H9 (cell line): Measurements from ENCODE around the gene C10orf62. TPM values are rescaled to one million over a fixed set of nuclear protein-coding genes. Genes with fewer than 3 reads are reported as not detected.

Source experiments
- DNase-seq: peaks from one replicate; pipeline ENCODE4 v3.0.0-alpha.2; 2017
- H2AFZ ChIP-seq: one replicate; pipeline ENCODE4 v1.6.1; 2013; ENCODE audit warnings: mild to moderate bottlenecking, low read length, control low read depth, moderate library complexity
- H2AK5ac ChIP-seq: 2 replicates; pipeline ENCODE4 v1.6.1; 2013; ENCODE audit warnings: low read length, control low read depth, mixed read lengths; ENCODE audit not compliant: insufficient read length
- H2BK120ac ChIP-seq: one replicate; pipeline ENCODE4 v1.6.1; 2013; ENCODE audit warnings: low read depth, mild to moderate bottlenecking, low read length, control low read depth, inconsistent platforms; ENCODE audit not compliant: poor library complexity, severe bottlenecking
- H2BK12ac ChIP-seq: 2 replicates; pipeline ENCODE4 v1.6.1; 2013; ENCODE audit warnings: low read length, control low read depth, mixed read lengths, low read depth; ENCODE audit not compliant: insufficient read length
- H2BK15ac ChIP-seq: 2 replicates; pipeline ENCODE4 v1.6.1; 2013; ENCODE audit warnings: low read depth, low read length, control low read depth
- H2BK20ac ChIP-seq: one replicate; pipeline ENCODE4 v1.6.1; 2013; ENCODE audit warnings: low read depth, mild to moderate bottlenecking, low read length, control low read depth, inconsistent platforms; ENCODE audit not compliant: poor library complexity, severe bottlenecking
- H2BK5ac ChIP-seq: 2 replicates; pipeline ENCODE4 v1.6.1; 2013; ENCODE audit warnings: low read length, control low read depth, mixed read lengths; ENCODE audit not compliant: insufficient read length
- H3K14ac ChIP-seq: 2 replicates; pipeline ENCODE4 v1.6.1; 2013; ENCODE audit warnings: low read length, control low read depth; ENCODE audit not compliant: insufficient read depth
- H3K18ac ChIP-seq: 2 replicates; pipeline ENCODE4 v1.6.1; 2013; ENCODE audit warnings: low read depth, mild to moderate bottlenecking, mixed read lengths, low read length, control low read depth; ENCODE audit not compliant: insufficient read length
- H3K23ac ChIP-seq: 2 replicates; pipeline ENCODE4 v1.6.1; 2013; ENCODE audit warnings: low read length, control low read depth, mixed read lengths, low read depth; ENCODE audit not compliant: insufficient read length
- H3K23me2 ChIP-seq: 2 replicates; pipeline ENCODE4 v1.6.1; 2013; ENCODE audit warnings: low read depth, mild to moderate bottlenecking, mixed read lengths, low read length, control low read depth; ENCODE audit not compliant: insufficient read length, poor library complexity, severe bottlenecking
- H3K27ac ChIP-seq: 2 replicates; pipeline ENCODE4 v1.5.1; 2013; ENCODE audit warnings: low read length, control low read depth, mixed read lengths, low read depth; ENCODE audit not compliant: insufficient read length
- H3K27me3 ChIP-seq: 2 replicates; pipeline ENCODE4 v1.6.1; 2013; ENCODE audit warnings: low read length, control low read depth, inconsistent platforms; ENCODE audit not compliant: insufficient read depth
- H3K4ac ChIP-seq: 2 replicates; pipeline ENCODE4 v1.6.1; 2013; ENCODE audit warnings: low read depth, mild to moderate bottlenecking, control low read depth, inconsistent platforms, low read length, moderate library complexity
- H3K4me1 ChIP-seq: 2 replicates; pipeline ENCODE4 v1.6.1; 2013; ENCODE audit warnings: low read length, control low read depth, inconsistent platforms; ENCODE audit not compliant: insufficient read depth
- H3K4me2 ChIP-seq: 2 replicates; pipeline ENCODE4 v1.6.1; 2013; ENCODE audit warnings: low read length, control low read depth, mixed read lengths; ENCODE audit not compliant: insufficient read length, insufficient read depth
- H3K56ac ChIP-seq: 2 replicates; pipeline ENCODE4 v1.6.1; 2013; ENCODE audit warnings: low read depth, mild to moderate bottlenecking, mixed read lengths, low read length, control low read depth; ENCODE audit not compliant: insufficient read length
- H3K79me1 ChIP-seq: 2 replicates; pipeline ENCODE4 v1.6.1; 2013; ENCODE audit warnings: low read depth, mild to moderate bottlenecking, moderate library complexity, low read length, control low read depth, inconsistent platforms; ENCODE audit not compliant: insufficient read depth, poor library complexity, severe bottlenecking
- H3K79me2 ChIP-seq: 2 replicates; pipeline ENCODE4 v1.6.1; 2013; ENCODE audit warnings: low read length, control low read depth, inconsistent platforms; ENCODE audit not compliant: insufficient read depth
- H3K9ac ChIP-seq: 2 replicates; pipeline ENCODE4 v1.6.1; 2013; ENCODE audit warnings: low read length, control low read depth, mixed read lengths; ENCODE audit not compliant: insufficient read length; ENCODE audit errors: extremely low read depth
- H3K9me3 ChIP-seq: one replicate; pipeline ENCODE4 v1.6.1; 2013; ENCODE audit warnings: low read depth, low read length, inconsistent platforms; ENCODE audit not compliant: control insufficient read depth
- H3T11ph ChIP-seq: one replicate; pipeline ENCODE4 v1.6.1; 2013; ENCODE audit warnings: mild to moderate bottlenecking, low read length, control low read depth, inconsistent platforms
- H4K20me1 ChIP-seq: one replicate; pipeline ENCODE4 v1.6.1; 2013; ENCODE audit not compliant: control insufficient read depth, insufficient read length, insufficient read depth
- H4K5ac ChIP-seq: 2 replicates; pipeline ENCODE4 v1.6.1; 2013; ENCODE audit warnings: low read depth, mild to moderate bottlenecking, mixed read lengths, low read length, control low read depth; ENCODE audit not compliant: insufficient read length
- H4K8ac ChIP-seq: replicated peaks from 2 replicates; pipeline ENCODE4 v1.6.1; 2013; ENCODE audit warnings: low read length, control low read depth, mixed read lengths, low read depth; ENCODE audit not compliant: insufficient read length
- H4K91ac ChIP-seq: 2 replicates; pipeline ENCODE4 v1.6.1; 2013; ENCODE audit warnings: low read depth, mild to moderate bottlenecking, moderate library complexity, mixed read lengths, low read length, control low read depth; ENCODE audit not compliant: insufficient read length
- H3K27ac Mint-ChIP-seq, 3 experiments: 2 replicates in 2 of 3; 3 replicates in 1 of 3; pipeline ENCODE4 v1.8.0; 2020 to 2021; ENCODE audit warnings: mixed read lengths in 3 of 3, mild to moderate bottlenecking in 1 of 3, moderate library complexity in 1 of 3
- H3K27me3 Mint-ChIP-seq: 2 replicates; pipeline ENCODE4 v1.8.0; 2021; ENCODE audit warnings: low read depth, mild to moderate bottlenecking, moderate library complexity, mixed read lengths
- H3K36me3 Mint-ChIP-seq, 3 experiments: 2 replicates in 2 of 3; 3 replicates in 1 of 3; pipeline ENCODE4 v1.8.0; 2020 to 2021; ENCODE audit warnings: low read depth in 3 of 3, mixed read lengths in 3 of 3; ENCODE audit not compliant: insufficient read depth in 1 of 3
- H3K4me1 Mint-ChIP-seq, 2 experiments: 2 replicates each; pipeline ENCODE4 v1.8.0; 2020; ENCODE audit warnings: mixed read lengths in 2 of 2
- H3K4me3 Mint-ChIP-seq, 2 experiments: 2 replicates in 1 of 2; 3 replicates in 1 of 2; pipeline ENCODE4 v1.8.0; 2020 to 2021; ENCODE audit warnings: mild to moderate bottlenecking in 2 of 2, mixed read lengths in 2 of 2, moderate library complexity in 1 of 2
- H3K9me3 Mint-ChIP-seq, 2 experiments: 2 replicates in 1 of 2; 3 replicates in 1 of 2; pipeline ENCODE4 v1.8.0; 2020; ENCODE audit warnings: mild to moderate bottlenecking in 2 of 2, mixed read lengths in 2 of 2, moderate library complexity in 1 of 2
- CTCF ChIP-seq: fragments of 200-600 bp; sonication (generic); conservative IDR thresholded peaks from 3 replicates; pipeline ENCODE4 v1.8.0; 2021; ENCODE audit warnings: antibody characterized with exemption, mild to moderate bottlenecking
- WGBS: extraction: QIAGEN DNeasy Blood & Tissue Kit; methylation state at CpG from one replicate; pipeline ENCODE4 v1.1.7; 2013; ENCODE audit warnings: missing lambda C conversion rate, low lambda C conversion rate, mixed read lengths; ENCODE audit not compliant: insufficient read length; ENCODE audit errors: extremely low coverage; 5-methylcytosine and 5-hydroxymethylcytosine counted together
- total RNA-seq: library from RNA; stranded (reverse); gene quantifications from 2 replicates; pipeline ENCODE4 v1.2.1, GENCODE V29; 2021

C10orf62 gene
- total RNA-seq, 1 experiment from 2014 or later: 0.31 TPM

DNA sequence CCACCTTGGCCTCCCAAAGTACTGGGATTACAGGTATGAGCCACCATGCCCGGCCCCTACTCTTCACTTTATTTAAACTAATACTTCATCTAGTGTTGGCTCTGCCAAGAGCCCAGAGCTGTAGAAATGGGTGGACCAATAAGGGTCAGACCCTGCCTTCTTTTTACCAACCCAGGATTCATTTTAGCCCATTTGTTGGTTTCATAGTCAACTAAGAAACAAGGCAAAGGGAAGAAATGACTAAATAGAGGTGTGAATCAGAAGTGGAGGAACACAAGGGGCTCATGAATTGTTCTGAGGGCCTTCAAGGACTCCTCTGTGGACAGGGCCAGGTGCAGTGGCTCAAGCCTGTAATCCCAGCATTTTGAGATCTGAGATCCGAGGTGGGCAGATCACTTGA is 15.8 kb upstream of the C10orf62 start:
- no peak overlapping the region for H3K23ac ChIP-seq
- no peak overlapping the region for H2BK15ac ChIP-seq
- no peaks in the 10 kb centered on the region for H3K27me3 ChIP-seq
- H4K91ac ChIP-seq: no peak overlapping the region
- Mint-ChIP-seq H3K4me3 (no peak overlapping the region), H3K9me3 (no peaks in the 10 kb centered on the region), H3K4me1 (peaks cover 11 to 13% of the 10 kb centered on the region in 2 experiments), H3K27ac (no peak overlapping the region; a peak in 1 of 7 replicates), H3K36me3 (peaks cover 0 to 10% (median 0%) of the 10 kb centered on the region in 3 experiments; a peak in 3 of 7 replicates), H3K27me3 (no peaks in the 10 kb centered on the region)
- H3T11ph ChIP-seq: no peak overlapping the region
- no peaks in the 10 kb centered on the region for H3K4me1 ChIP-seq
- H3K23me2 ChIP-seq: no peaks in the 10 kb centered on the region
- H2BK120ac ChIP-seq: no peak overlapping the region
- H2BK5ac ChIP-seq: no peak overlapping the region
- no peak for TF ChIP-seq CTCF
- no peak overlapping the region for H2AFZ ChIP-seq
- no peak for DNase-seq
- H2BK12ac ChIP-seq: no peak overlapping the region
- H3K79me1 ChIP-seq: no peaks in the 10 kb centered on the region
- H3K9me3 ChIP-seq: no peaks in the 10 kb centered on the region
- no peak overlapping the region for H3K9ac ChIP-seq
- no peaks in the 10 kb centered on the region for H3K79me2 ChIP-seq
- no peak overlapping the region for H3K18ac ChIP-seq
- no peak overlapping the region for H2BK20ac ChIP-seq
- no peak overlapping the region for H3K56ac ChIP-seq
- no peak overlapping the region for H3K4me2 ChIP-seq
- H4K20me1 ChIP-seq: no peaks in the 10 kb centered on the region
- no peak overlapping the region for H2AK5ac ChIP-seq
- no peak overlapping the region for H3K4ac ChIP-seq
- H3K14ac ChIP-seq: no peak overlapping the region
- H4K8ac ChIP-seq: no peak overlapping the region
- H4K5ac ChIP-seq: no peak overlapping the region
- H3K27ac ChIP-seq: no peak overlapping the region
- WGBS: no CpG with 5 or more reads among the region's 2 CpGs
